Neural progenitor cell (in vitro differentiated cells): ENCODE results near the gene SMU1.

Experiments used
- CTCF ChIP-seq: fragments of 200-600 bp; sonication (generic); IDR thresholded peaks from 2 replicates; pipeline ENCODE4 v1.5.1; 2017; ENCODE audit warnings: antibody characterized with exemption, mild to moderate bottlenecking
- EZH2 ChIP-seq: fragments of 200-600 bp; sonication (generic); IDR thresholded peaks from 2 replicates; pipeline ENCODE4 v1.6.1; 2017; ENCODE audit warnings: antibody characterized with exemption, mild to moderate bottlenecking, moderate library complexity

GRCh38 chr9:33032865-33033264 is 43.6 kb downstream of the SMU1 start:
- no peak for TF ChIP-seq CTCF
- no peak for TF ChIP-seq EZH2
